ENCODE measurements around the gene LRRC59.

The LRRC59 gene

DNA sequence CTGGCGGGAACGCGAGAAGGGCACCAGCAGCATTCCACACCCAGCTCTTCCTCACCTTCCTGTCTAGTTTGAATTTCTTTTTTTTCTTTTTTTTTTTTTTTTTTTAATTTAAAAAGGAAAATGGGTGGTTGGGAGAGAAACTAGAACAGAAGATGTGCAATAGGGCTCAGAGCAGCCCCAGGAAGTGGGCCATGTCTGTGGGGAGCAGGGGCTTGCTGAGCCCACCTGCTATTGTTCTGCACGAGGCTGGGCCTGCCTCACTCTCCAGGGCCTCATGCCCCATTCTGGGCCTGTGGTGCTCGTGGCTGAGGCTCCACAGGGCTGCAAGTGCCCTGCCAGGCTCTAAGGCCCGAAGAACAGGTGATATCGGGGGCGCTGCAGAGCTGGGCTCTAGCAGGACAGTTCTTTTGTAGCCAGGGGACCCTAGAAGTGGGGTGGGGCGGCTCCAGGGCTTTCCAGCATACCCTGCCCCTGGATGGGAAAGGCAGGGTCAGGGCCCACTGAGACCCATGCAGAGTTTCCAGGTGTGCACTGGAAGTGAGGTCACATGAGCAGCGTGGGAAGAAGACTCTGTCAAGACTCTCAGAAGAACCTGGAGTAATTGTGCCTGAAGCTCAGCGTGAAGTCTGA, 36.7 kb downstream of the LRRC59 start:
- no peak for DNase-seq

DNA sequence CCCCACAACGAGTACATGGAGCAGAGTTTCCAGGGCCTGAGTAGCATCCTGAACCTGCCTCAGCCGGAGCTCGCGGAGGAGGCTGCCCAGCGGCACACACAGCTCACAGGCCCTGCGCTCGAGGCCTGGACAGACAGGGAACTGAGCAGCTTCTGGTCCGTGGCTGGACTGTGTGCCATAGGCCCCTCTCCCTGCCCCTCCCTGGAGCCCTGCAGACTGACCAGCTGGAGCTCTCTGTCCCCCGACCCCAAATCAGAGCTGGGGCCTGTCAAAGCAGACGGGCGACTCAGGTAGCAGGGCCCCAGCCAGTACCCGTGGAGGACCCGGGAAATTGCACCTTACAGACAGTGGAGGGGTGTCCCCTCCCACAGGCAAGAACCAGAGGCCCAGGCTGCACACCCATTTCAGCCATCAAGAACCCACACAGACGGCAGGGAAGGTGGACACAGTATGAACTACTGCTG, 37.3 kb downstream of the LRRC59 start:
- DNase-seq = no peak

DNA sequence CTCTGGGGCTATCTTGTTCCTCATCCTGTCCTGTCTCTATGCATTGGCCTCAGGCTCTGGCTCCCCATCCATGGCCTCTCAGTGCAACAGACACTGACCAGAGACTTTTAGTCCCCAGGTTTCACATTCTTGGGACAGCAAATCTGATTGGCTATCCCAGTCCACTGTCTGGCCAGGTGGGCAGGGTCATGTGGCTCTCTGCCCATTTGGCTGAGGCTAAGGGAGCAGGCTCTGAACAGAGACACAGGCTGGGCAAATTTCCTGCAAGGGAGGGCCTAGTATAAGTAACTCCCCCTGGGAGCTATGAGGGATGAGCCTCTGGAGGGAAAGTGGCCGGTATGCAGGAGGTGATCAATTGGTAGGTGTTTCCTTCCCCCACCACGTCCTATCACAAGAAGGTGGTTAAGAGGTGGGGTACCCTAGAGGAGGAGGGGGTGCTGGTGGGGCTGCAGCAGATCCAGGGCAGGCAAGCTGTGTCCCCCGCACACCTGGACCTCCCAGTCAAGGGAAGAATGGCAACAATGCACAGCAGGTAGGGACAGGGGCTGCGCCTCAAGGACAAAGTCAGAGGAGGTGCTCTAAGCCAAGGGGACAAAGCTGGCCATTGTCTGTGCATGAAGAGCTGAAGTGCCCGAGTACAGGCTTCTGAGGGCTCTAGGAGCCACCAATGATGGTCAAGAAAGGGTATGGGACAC, 38.2 kb downstream of the LRRC59 start:
- DNase-seq = no peak

GRCh38 chr17:50358177-50358576, 39.1 kb downstream of the LRRC59 start:
- no peak for DNase-seq

DNA sequence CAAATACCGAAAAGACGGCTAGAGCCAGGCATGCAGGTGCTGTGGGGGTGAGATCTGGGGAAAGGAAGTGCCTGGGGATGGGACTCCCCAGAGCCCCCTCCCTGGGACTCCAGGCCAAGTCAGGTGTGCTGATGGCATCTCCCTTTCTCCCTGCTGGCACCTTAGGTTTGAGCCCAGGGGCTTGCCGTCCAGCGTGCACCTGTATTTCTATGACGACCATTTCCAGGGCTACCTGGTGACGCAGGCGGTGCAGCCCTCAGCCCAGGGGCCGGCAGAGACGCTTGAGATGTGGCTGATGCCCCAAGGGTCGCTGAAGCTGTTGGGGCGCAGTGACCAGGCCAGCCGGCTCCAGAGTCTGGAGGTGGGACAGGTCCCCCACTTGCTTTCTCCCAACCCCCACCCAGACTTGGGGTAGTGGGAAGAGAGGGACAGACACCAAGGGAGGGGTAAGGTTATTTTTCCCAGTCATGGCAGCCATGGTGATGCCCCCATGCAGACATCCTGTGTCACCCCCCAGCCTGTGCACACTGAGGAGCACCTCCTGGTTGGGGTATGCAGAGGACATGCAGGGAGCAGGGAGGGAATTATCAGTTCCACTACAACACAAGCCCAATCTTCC, 40.3 kb downstream of the LRRC59 start:
- DNase-seq = no peak

GRCh38 chr17:50356418-50356817, 40.9 kb downstream of the LRRC59 start:
- no peak for DNase-seq

- no peak for DNase-seq
Measured at GRCh38 chr17:50355701-50356341, 41.5 kb downstream of the LRRC59 start.

DNA sequence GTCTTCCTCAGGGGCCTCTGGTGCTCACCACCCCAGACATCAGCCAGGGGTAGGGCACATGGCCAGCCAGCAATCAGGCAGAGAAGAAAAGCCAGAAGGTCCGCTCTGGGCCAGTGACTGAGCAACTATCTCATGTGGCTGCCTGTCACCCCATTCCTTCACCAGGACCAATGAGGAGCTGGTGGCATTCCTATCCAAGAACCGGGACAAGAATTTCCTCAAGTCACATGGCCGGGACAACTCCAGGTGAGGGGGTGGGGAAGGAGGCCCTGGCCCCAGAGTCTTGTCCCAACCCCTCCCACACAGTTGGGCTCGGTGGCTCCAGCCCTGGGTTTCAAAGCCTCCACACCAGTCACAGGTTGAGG, 42.0 kb downstream of the LRRC59 start:
- DNase-seq = no peak

GRCh38 chr17:50354776-50355175, 42.5 kb downstream of the LRRC59 start:
- DNase-seq = no peak

- DNase-seq = no peak
Measured at GRCh38 chr17:50354198-50354597, 43.1 kb downstream of the LRRC59 start.

GRCh38 chr17:50353600-50354195, 43.6 kb downstream of the LRRC59 start:
- DNase-seq = no peak

- DNase-seq = no peak
Measured at GRCh38 chr17:50352693-50353599, 44.4 kb downstream of the LRRC59 start.

- DNase-seq = no peak
Measured at GRCh38 chr17:50352072-50352692, 45.1 kb downstream of the LRRC59 start.

GRCh38 chr17:50350733-50351132, 46.6 kb downstream of the LRRC59 start:
- no peak for DNase-seq

GRCh38 chr17:50349243-50349600, 48.1 kb downstream of the LRRC59 start:
- no peak for DNase-seq

GRCh38 chr17:50348522-50349242, 48.6 kb downstream of the LRRC59 start:
- no peak for DNase-seq

DNA sequence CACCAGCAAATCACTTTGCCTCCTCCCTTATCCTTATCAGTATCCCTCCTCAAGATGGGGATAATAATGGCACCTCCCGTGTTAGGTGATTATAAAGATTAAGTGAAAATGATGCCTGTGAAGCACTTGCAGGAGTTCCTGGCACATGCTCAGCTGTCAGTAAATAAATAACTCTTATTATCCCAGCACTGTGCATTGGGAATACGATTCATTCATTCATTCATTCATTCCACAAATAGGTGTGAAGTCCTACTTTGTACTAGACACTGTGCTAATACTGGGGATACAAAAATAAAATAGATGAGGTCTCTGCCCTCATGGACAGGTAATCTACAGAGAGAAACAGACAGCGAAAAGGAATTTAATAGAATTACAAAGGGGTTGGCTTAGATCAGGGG, 49.4 kb downstream of the LRRC59 start:
- no peak for DNase-seq

DNA sequence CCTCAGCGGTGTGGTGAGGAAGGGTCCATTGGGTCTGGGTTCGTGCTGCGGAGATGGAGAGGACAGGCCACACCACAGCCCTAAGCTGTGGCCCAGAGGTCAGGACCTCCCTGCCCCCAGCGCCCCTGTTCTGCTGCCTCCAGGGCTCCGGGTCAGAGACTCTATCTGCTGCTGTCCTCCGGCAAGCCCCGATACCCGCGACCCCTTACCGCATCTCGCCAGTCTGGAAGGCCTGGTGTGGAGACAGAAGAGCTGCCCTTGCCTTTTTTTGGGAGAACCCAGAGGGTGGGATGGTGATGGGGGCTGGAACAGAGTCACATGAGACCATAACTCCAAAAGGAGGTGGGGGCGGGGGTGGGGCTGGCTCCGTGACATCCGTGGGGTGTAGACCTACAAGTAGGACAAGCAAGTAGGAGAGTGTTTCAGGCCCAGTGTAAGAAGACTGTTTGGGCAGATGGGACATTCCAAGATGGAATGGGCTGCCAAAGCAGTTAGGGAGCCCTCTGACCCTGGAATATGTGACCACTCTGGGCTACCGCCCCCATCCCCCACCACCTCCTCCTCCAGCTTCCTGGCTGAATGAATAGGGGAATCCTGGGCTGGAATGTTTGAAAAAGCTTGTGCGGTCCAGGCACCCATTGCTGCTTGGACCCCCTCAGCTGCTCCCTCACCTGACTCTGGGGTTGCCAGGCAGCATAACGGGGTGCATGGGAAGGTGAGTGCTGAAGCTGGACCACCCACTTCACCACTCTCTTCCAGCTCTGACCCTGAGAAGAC, 50.0 kb downstream of the LRRC59 start:
- DNase-seq = no peak

DNA sequence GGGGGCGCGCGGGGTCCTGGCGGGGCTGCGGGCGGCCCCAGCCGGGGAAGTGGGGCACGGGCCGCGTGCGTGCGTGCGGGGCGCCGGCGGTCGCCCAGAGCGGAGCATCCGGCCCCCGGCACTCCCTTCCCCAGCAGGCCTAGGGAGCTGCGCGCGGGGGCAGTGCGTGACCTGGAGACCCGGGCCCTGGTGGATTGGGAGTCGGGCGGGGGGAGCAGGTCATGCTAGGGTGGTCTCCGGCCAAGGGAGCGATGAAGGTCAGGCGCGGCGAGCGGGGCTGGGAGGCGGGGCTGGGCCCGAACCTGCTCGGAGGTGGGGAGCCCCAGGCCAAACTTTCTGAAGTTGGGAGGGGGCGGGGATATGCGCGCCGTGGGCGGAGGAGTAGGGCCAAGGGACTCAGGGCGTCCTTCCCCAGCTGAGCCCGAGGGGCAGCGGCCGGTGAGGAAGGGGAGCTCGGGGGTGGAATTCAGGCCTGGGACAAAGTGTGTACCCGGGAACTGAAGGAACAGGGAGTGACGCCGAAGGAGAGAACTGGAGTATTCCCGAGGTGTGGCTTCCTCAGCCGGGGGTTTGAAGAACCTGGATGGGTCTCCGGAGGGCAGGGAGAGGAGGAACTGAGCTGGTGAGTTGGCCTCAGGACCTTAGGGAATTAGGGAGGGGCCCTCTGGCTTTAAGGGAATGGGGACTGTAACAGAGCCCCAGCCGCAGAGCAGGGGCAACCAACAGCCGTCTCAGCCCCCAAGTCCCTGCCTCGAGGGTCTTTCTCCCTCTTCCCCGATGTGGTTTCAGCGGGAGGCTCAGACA, 50.8 kb downstream of the LRRC59 start:
- peak; percentile 54 for DNase-seq
